ENCODE measurements around the gene PRLR. TPM values are rescaled to one million over a fixed set of nuclear protein-coding genes. Genes with fewer than 3 reads are reported as not detected.

Gene PRLR
- total and polyA plus RNA-seq, 10 of the 15 experiments (the other 5 are each of a cell fraction or from before 2014, with no cell fraction given): 0.03 to 8.1 (median 0.20) TPM

GRCh38 chr5:35153375-35153932, 76.8 kb downstream of the PRLR start (continued):
- TF ChIP-seq MTA2 (IDR thresholded peaks at IDR 0.05; ENCODE audit: low read depth) (peak; percentile 72), NFIC (IDR thresholded peaks at IDR 0.05; ENCODE audit: low read depth, low read length) (no peak), NR2C1 (IDR thresholded peaks at IDR 0.05) (no peak), CEBPB (IDR thresholded peaks at IDR 0.05; ENCODE audit: borderline replicate concordance in 1 of 2, low read depth in 2 of 2, low read length in 2 of 2) (no peak)

GRCh38 chr5:35152733-35153132, 77.6 kb downstream of the PRLR start:
- POLR2A ChIA-PET: interaction anchor here (1.4 to 1.9 kb wide), 2 partner anchors 14 to 16 kb away, joined by 4 read pairs; no protein-coding TSS in a partner anchor
- Histone ChIP-seq H3K4me1 (ENCODE audit: control insufficient read depth, insufficient read depth, low read length) (no peaks in the 10 kb centered on the region), H3K4me2 (ENCODE audit: control insufficient read depth, insufficient read depth) (no peak overlapping the region), H3K79me2 (ENCODE audit: control insufficient read depth, insufficient read depth, low read length) (no peaks in the 10 kb centered on the region), H3K9ac (ENCODE audit: control insufficient read depth, insufficient read depth, low read length) (no peak overlapping the region), H3K27me3 (replicated peaks in 1 of 2; ENCODE audit: control insufficient read depth in 2 of 2, insufficient read depth in 2 of 2, low read length in 1 of 2) (no peaks in the 10 kb centered on the region), H3K27ac (ENCODE audit: control insufficient read depth, insufficient read depth) (no peak overlapping the region), H3K36me3 (ENCODE audit: control insufficient read depth in 2 of 2, insufficient read depth in 2 of 2, low read length in 1 of 2) (no peaks in the 10 kb centered on the region), H3K9me3 (replicated peaks; ENCODE audit: control insufficient read depth, insufficient read depth, low read length) (no peaks in the 10 kb centered on the region), H4K20me1 (ENCODE audit: control insufficient read depth, insufficient read depth) (no peaks in the 10 kb centered on the region), H2AFZ (ENCODE audit: control insufficient read depth, low read depth, low read length) (no peak overlapping the region), H3K4me3 (no peak overlapping the region)
- in situ Hi-C loops (cut with MboI): no loop called here
- FAIRE-seq (no peak), DNase-seq (ENCODE audit: low read depth, low spot score) (no peak), ATAC-seq (no peak)
- intact Hi-C loops (cut with micrococcal nuclease; ENCODE audit: unreplicated experiment): no loop called here
- 79% methylated on average over 1 of the region's 1 CpG for WGBS (ENCODE audit: insufficient coverage, insufficient replicate concordance, low lambda C conversion rate, missing lambda C conversion rate)
- SMC1A ChIA-PET (ENCODE audit: uncharacterized antibody, unreplicated experiment): interaction anchor here (0.8 to 2.3 kb wide), 6 partner anchors 8 to 74 kb away, joined by 3 to 14 read pairs (median 4); no protein-coding TSS in a partner anchor
- TF ChIP-seq RAD51 (IDR thresholded peaks at IDR 0.05): no peak
- CTCF ChIA-PET: interaction anchor here (0.6 to 2.3 kb wide), 5 partner anchors 9 to 284 kb away, joined by 3 to 6 read pairs (median 3); no protein-coding TSS in a partner anchor
- RAD21 ChIA-PET (ENCODE audit: unreplicated experiment): interaction anchor here (0.9 to 2.1 kb wide), 5 partner anchors 14 to 77 kb away, joined by 3 to 5 read pairs (median 4); partner anchors contain the start of gene PRLR
- BruUV-seq (replicated peaks): no TSS peak
